LNCaP clone FGC (cell line): ENCODE results near the gene SEMA4D.
A peak's percentile ranks its signal among the peaks of the same experiment; 100 is the strongest.

Experiments used
- DNase-seq: peaks from one replicate; pipeline ENCODE4 v3.0.0-alpha.2; 2011; ENCODE audit warnings: low read depth
- H3K4me3 ChIP-seq: 2 replicates; pipeline ENCODE4 v1.5.1; 2011; ENCODE audit warnings: mild to moderate bottlenecking, low read depth, low read length, control low read depth
- CTCF ChIP-seq: IDR thresholded peaks from 2 replicates; pipeline ENCODE4 v1.5.1; 2012; ENCODE audit warnings: mild to moderate bottlenecking; ENCODE audit not compliant: control insufficient read depth, insufficient read depth; ENCODE audit errors: extremely low read depth

Gene SEMA4D

GRCh38 chr9:89311346-89312221, 186.3 kb downstream of the SEMA4D start:
- no peak for DNase-seq
- TF ChIP-seq CTCF: no peak
- peak overlapping the region; percentile 84 for H3K4me3 ChIP-seq
